ENCODE data around the gene RBCK1.

DNA sequence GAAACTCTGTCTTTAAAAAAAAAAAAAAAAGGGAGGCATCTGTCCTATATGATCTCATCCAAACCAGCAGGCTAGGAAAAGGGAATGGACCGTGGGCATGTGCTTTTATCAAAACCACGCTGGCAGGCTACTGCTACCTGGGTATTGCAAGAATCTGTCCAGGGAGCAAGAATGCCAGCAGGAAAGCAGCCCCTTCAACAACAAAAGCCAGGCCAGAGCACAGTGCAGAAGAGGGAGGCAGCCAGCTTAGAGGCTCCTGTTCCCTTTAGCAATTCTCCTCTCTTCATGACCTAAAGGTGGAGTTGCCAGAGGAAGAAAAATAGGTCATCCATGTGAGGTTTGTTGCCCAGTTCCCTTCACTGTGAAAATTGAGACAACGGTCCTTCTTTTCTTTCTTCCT is 36.0 kb downstream of the RBCK1 start:
- TF ChIP-seq, protein P1, sequence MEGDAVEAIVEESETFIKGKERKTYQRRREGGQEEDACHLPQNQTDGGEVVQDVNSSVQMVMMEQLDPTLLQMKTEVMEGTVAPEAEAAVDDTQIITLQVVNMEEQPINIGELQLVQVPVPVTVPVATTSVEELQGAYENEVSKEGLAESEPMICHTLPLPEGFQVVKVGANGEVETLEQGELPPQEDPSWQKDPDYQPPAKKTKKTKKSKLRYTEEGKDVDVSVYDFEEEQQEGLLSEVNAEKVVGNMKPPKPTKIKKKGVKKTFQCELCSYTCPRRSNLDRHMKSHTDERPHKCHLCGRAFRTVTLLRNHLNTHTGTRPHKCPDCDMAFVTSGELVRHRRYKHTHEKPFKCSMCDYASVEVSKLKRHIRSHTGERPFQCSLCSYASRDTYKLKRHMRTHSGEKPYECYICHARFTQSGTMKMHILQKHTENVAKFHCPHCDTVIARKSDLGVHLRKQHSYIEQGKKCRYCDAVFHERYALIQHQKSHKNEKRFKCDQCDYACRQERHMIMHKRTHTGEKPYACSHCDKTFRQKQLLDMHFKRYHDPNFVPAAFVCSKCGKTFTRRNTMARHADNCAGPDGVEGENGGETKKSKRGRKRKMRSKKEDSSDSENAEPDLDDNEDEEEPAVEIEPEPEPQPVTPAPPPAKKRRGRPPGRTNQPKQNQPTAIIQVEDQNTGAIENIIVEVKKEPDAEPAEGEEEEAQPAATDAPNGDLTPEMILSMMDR (conservative IDR thresholded peaks at IDR 0.05; ENCODE audit: low read length) = no peak
- TF ChIP-seq EZH2phosphoT487 (IDR thresholded peaks at IDR 0.05; ENCODE audit: borderline replicate concordance) = no peak
